Measurements from ENCODE around the gene FOXE3. TPM values are rescaled to one million over a fixed set of nuclear protein-coding genes. Genes with fewer than 3 reads are reported as not detected.

FOXE3 gene
- total and polyA plus RNA-seq, 2 of the 4 experiments (the other 2 are of a cell fraction) = 0.12 TPM; not detected in 1

DNA sequence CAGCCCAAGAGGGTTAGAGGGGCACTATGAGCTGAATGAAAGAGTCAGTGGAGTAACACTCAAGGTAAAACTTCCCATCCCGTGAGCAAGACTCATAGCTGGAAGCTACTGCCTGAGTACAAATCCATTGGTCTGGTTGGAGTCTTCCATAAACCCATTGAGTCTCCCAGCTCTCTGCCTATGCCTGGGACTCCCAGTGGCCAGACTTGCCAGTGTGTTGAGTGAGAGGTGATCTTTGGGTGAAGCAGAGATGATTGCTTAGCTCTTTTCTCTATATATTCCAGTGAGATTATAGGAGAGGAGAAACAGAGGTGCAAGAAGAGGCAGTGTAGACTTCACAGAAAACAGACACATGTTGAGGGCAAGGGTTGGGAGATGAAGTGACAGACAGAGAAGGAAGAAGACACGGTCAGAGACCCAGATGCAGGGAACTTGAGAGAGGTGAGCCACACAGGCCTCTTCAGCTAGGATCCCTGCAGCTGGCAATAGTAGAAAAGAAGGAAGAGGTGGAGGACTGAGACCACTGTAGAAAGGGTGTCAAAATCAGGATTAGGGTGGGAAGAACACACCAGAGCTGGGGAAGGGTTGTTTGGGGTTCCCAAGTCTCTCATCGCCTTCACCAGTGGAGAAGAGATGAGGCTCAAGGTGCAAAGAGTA is 25.5 kb downstream of the FOXE3 start:
- Histone ChIP-seq H3K79me1 (ENCODE audit: low read depth in 1 of 2, low read length in 2 of 2) (no peaks in the 10 kb centered on the region; a peak in 1 of 4 replicates), H2AFZ (replicated peaks; ENCODE audit: low read length, poor library complexity) (no peak overlapping the region), H2BK20ac (ENCODE audit: low read depth, low read length) (no peak overlapping the region), H3K27me3 (ENCODE audit: control insufficient read depth, insufficient read depth, low read length) (peaks cover 83% of the 10 kb centered on the region), H2BK15ac (ENCODE audit: low read depth, low read length) (no peak overlapping the region), H2BK5ac (ENCODE audit: low read depth, low read length, poor library complexity, severe bottlenecking) (no peak overlapping the region), H4K5ac (ENCODE audit: low read depth, low read length) (no peak overlapping the region), H3K56ac (ENCODE audit: extremely low read depth, insufficient read depth, low read length) (no peak overlapping the region), H2BK120ac (ENCODE audit: low read depth, low read length) (no peak overlapping the region), H3K23ac (ENCODE audit: low read depth, low read length) (no peak overlapping the region), H4K20me1 (ENCODE audit: insufficient read depth, low read length) (no peaks in the 10 kb centered on the region), H3K4me2 (ENCODE audit: low read depth, low read length) (no peak overlapping the region), H3K9me1 (ENCODE audit: insufficient read depth, low read length) (no peaks in the 10 kb centered on the region), H2AK9ac (replicated peaks; ENCODE audit: low read depth, low read length, poor library complexity) (no peak overlapping the region), H3K4me3 (ENCODE audit: insufficient read depth, low read depth, low read length) (no peak overlapping the region), H4K8ac (ENCODE audit: low read depth in 2 of 2, low read length in 2 of 2) (no peak overlapping the region), H2AK5ac (ENCODE audit: low read depth, low read length) (no peak overlapping the region), H4K91ac (ENCODE audit: insufficient read depth, low read depth, low read length) (no peak overlapping the region), H3K9me3 (ENCODE audit: control insufficient read depth, insufficient read depth, low read length) (peaks cover 6% of the 10 kb centered on the region; the same call in 1 of the 2 replicates), H3K27ac (ENCODE audit: insufficient read depth, low read length) (no peak overlapping the region), H3K9ac (ENCODE audit: low read depth, low read length) (no peak overlapping the region), H3K4ac (ENCODE audit: low read depth, low read length) (no peak overlapping the region), H3K14ac (replicated peaks; ENCODE audit: low read depth, low read length) (no peak overlapping the region), H3K36me3 (ENCODE audit: control insufficient read depth, insufficient read depth, low read length) (no peaks in the 10 kb centered on the region), H3K4me1 (ENCODE audit: control insufficient read depth, insufficient read depth, low read length) (no peaks in the 10 kb centered on the region), H3K18ac (ENCODE audit: low read depth, low read length) (no peak overlapping the region)
- 33% methylated on average over 1 of the region's 3 CpGs; no CpG with 5 or more reads in 1 of the 2 experiments for WGBS, 2 experiments (ENCODE audit: extremely low coverage in 2 of 2, insufficient read length in 1 of 2)
- CTCF ChIA-PET = interaction anchor here (1.8 kb wide), 1 partner anchor 9 kb away, joined by 4 read pairs; no protein-coding TSS in a partner anchor
- BruUV-seq (replicated peaks) = no TSS peak
- no peak for DNase-seq
- no peak for ATAC-seq (ENCODE audit: low read depth)
- dilution Hi-C loops (cut with HindIII; ENCODE audit: low sequenced_read_pairs, unreplicated experiment) = no loop called here
- no peak for TF ChIP-seq POLR2A (IDR thresholded peaks at IDR 0.05; ENCODE audit: low read depth, low read length)
- no peak for TF ChIP-seq RAD21 (IDR thresholded peaks at IDR 0.05; ENCODE audit: low read length)
- TF ChIP-seq NFE2L2 (IDR thresholded peaks at IDR 0.05; ENCODE audit: low read depth, low read length) = no peak
- no peak for TF ChIP-seq MXI1 (IDR thresholded peaks at IDR 0.05; ENCODE audit: borderline replicate concordance, low read depth, low read length)
- TF ChIP-seq, protein P1, sequence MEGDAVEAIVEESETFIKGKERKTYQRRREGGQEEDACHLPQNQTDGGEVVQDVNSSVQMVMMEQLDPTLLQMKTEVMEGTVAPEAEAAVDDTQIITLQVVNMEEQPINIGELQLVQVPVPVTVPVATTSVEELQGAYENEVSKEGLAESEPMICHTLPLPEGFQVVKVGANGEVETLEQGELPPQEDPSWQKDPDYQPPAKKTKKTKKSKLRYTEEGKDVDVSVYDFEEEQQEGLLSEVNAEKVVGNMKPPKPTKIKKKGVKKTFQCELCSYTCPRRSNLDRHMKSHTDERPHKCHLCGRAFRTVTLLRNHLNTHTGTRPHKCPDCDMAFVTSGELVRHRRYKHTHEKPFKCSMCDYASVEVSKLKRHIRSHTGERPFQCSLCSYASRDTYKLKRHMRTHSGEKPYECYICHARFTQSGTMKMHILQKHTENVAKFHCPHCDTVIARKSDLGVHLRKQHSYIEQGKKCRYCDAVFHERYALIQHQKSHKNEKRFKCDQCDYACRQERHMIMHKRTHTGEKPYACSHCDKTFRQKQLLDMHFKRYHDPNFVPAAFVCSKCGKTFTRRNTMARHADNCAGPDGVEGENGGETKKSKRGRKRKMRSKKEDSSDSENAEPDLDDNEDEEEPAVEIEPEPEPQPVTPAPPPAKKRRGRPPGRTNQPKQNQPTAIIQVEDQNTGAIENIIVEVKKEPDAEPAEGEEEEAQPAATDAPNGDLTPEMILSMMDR (conservative IDR thresholded peaks at IDR 0.05; ENCODE audit: low read depth, low read length) = no peak
- TF ChIP-seq, protein P2, sequence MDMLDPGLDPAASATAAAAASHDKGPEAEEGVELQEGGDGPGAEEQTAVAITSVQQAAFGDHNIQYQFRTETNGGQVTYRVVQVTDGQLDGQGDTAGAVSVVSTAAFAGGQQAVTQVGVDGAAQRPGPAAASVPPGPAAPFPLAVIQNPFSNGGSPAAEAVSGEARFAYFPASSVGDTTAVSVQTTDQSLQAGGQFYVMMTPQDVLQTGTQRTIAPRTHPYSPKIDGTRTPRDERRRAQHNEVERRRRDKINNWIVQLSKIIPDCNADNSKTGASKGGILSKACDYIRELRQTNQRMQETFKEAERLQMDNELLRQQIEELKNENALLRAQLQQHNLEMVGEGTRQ (IDR thresholded peaks at IDR 0.05; ENCODE audit: low read depth, low read length) = no peak
- in situ Hi-C loops (cut with MboI; ENCODE audit: low sequenced_read_pairs) = no loop called here
- intact Hi-C loops (cut with micrococcal nuclease) = no loop called here
- POLR2A ChIA-PET (ENCODE audit: unreplicated experiment) = no interaction called here
